Mesenchymal stem cell (in vitro differentiated cells and primary cell): ENCODE measurements around the gene AKT1.

ENCODE experiments used
- DNase-seq: peaks from one replicate; pipeline ENCODE4 v3.0.0-alpha.2; 2013
- H2AFZ ChIP-seq: one replicate; pipeline ENCODE4 v1.6.1; 2013; ENCODE audit warnings: low read depth, mild to moderate bottlenecking, control low read depth, inconsistent platforms, low read length, moderate library complexity
- H2AK5ac ChIP-seq: 2 replicates; pipeline ENCODE4 v1.6.1; 2013; ENCODE audit warnings: low read length, moderate library complexity, mild to moderate bottlenecking, inconsistent platforms; ENCODE audit not compliant: severe bottlenecking
- H2BK120ac ChIP-seq: one replicate; pipeline ENCODE4 v1.6.1; 2013; ENCODE audit warnings: low read depth, mild to moderate bottlenecking, inconsistent platforms, low read length, moderate library complexity
- H2BK12ac ChIP-seq, 2 experiments: one replicate each; pipeline ENCODE4 v1.6.1; 2013; ENCODE audit warnings: inconsistent platforms in 2 of 2, low read length in 2 of 2, mild to moderate bottlenecking in 2 of 2, moderate library complexity in 2 of 2, control low read depth in 1 of 2
- H2BK15ac ChIP-seq: one replicate; pipeline ENCODE4 v1.6.1; 2013; ENCODE audit warnings: mild to moderate bottlenecking, low read depth, inconsistent platforms; ENCODE audit not compliant: poor library complexity, severe bottlenecking
- H2BK5ac ChIP-seq: 2 replicates; pipeline ENCODE4 v1.6.1; 2013; ENCODE audit warnings: low read depth, mild to moderate bottlenecking, low read length, control low read depth, inconsistent platforms; ENCODE audit not compliant: poor library complexity, severe bottlenecking
- H3K14ac ChIP-seq, 2 experiments: one replicate each; pipeline ENCODE4 v1.6.1; 2013; ENCODE audit warnings: inconsistent platforms in 2 of 2, low read length in 2 of 2, control low read depth in 1 of 2, mild to moderate bottlenecking in 1 of 2, moderate library complexity in 1 of 2
- H3K18ac ChIP-seq, 2 experiments: one replicate each; pipeline ENCODE4 v1.6.1; 2013; ENCODE audit warnings: inconsistent platforms in 2 of 2, low read length in 2 of 2, control low read depth in 1 of 2, low read depth in 1 of 2, mild to moderate bottlenecking in 1 of 2
- H3K23ac ChIP-seq, 2 experiments: one replicate each; pipeline ENCODE4 v1.6.1; 2013; ENCODE audit warnings: inconsistent platforms in 2 of 2, low read length in 2 of 2, mild to moderate bottlenecking in 2 of 2, moderate library complexity in 2 of 2, control low read depth in 1 of 2
- H3K27ac ChIP-seq: 2 replicates; pipeline ENCODE4 v1.5.1; 2013; ENCODE audit warnings: mild to moderate bottlenecking, moderate library complexity, low read length, control low read depth, inconsistent platforms; ENCODE audit not compliant: poor library complexity, severe bottlenecking
- H3K27me3 ChIP-seq, 2 experiments: 2 replicates each; pipeline versions ENCODE4 v1.6.1 to v1.7.0; 2013; ENCODE audit warnings: low read length in 2 of 2, mild to moderate bottlenecking in 2 of 2, moderate library complexity in 2 of 2, control low read depth in 1 of 2, inconsistent platforms in 1 of 2; ENCODE audit not compliant: control insufficient read depth in 1 of 2, insufficient read depth in 1 of 2
- H3K36me3 ChIP-seq, 2 experiments: 2 replicates each; pipeline versions ENCODE4 v1.6.1 to v1.7.0; 2013; ENCODE audit warnings: low read length in 2 of 2, control low read depth in 1 of 2, inconsistent platforms in 1 of 2, low read depth in 1 of 2, mild to moderate bottlenecking in 1 of 2; ENCODE audit not compliant: insufficient read depth in 2 of 2, control insufficient read depth in 1 of 2
- H3K4ac ChIP-seq, 2 experiments: one replicate each; pipeline ENCODE4 v1.6.1; 2013; ENCODE audit warnings: inconsistent platforms in 2 of 2, low read length in 2 of 2, mild to moderate bottlenecking in 2 of 2, moderate library complexity in 2 of 2, control low read depth in 1 of 2, low read depth in 1 of 2
- H3K4me1 ChIP-seq: 2 replicates; pipeline ENCODE4 v1.6.1; 2013; ENCODE audit warnings: low read depth, low read length, control low read depth; ENCODE audit not compliant: control insufficient read depth, insufficient read depth
- H3K4me2 ChIP-seq: 2 replicates; pipeline ENCODE4 v1.6.1; 2013; ENCODE audit warnings: low read length, mild to moderate bottlenecking, inconsistent platforms; ENCODE audit not compliant: poor library complexity, severe bottlenecking
- H3K4me3 ChIP-seq, 2 experiments: 2 replicates each; pipeline versions ENCODE4 v1.5.1 to v1.7.0; 2013; ENCODE audit warnings: low read length in 2 of 2, mild to moderate bottlenecking in 2 of 2, control low read depth in 1 of 2, low read depth in 1 of 2; ENCODE audit not compliant: insufficient read depth in 1 of 2
- H3K79me1 ChIP-seq: replicated peaks from 2 replicates; pipeline ENCODE4 v1.6.1; 2013; ENCODE audit warnings: mild to moderate bottlenecking, control low read depth, low read length, inconsistent platforms; ENCODE audit not compliant: poor library complexity, severe bottlenecking
- H3K9ac ChIP-seq: 2 replicates; pipeline ENCODE4 v1.7.0; 2013; ENCODE audit warnings: mild to moderate bottlenecking, low read length, moderate library complexity
- H3K9me3 ChIP-seq: 2 replicates; pipeline ENCODE4 v1.7.0; 2013; ENCODE audit warnings: mild to moderate bottlenecking, low read length; ENCODE audit not compliant: control insufficient read depth
- H4K8ac ChIP-seq: one replicate; pipeline ENCODE4 v1.6.1; 2013; ENCODE audit warnings: inconsistent platforms, mild to moderate bottlenecking, low read length, moderate library complexity
- H4K91ac ChIP-seq: one replicate; pipeline ENCODE4 v1.6.1; 2013; ENCODE audit warnings: mild to moderate bottlenecking, low read length, inconsistent platforms
- WGBS: methylation state at CpG from one replicate; pipeline ENCODE4 v1.1.7; 2013; ENCODE audit warnings: mixed read lengths; 5-methylcytosine and 5-hydroxymethylcytosine counted together

AKT1 gene

GRCh38 chr14:104735830-104736642 is 59.5 kb downstream of the AKT1 start:
- Histone ChIP-seq H4K8ac (peak overlapping the region; percentile 97), H2AFZ (no peak overlapping the region), H2BK120ac (peak overlapping the region; percentile 85), H3K4me1 (peaks cover 12% of the 10 kb centered on the region), H3K27me3 (peaks cover 7 to 14% of the 10 kb centered on the region in 2 experiments), H3K14ac (peak overlapping the region in 1 of 2 experiments; percentile 86), H2BK12ac (peak overlapping the region; percentile 91 to 98), H4K91ac (peak overlapping the region; percentile 100), H3K18ac (peak overlapping the region; percentile 93 to 97), H3K79me1 (no peaks in the 10 kb centered on the region), H2BK5ac (no peak overlapping the region), H3K4me2 (no peak overlapping the region), H2AK5ac (no peak overlapping the region), H3K4ac (peak overlapping the region; percentile 38 to 56), H3K27ac (no peak overlapping the region), H3K23ac (no peak overlapping the region), H3K9me3 (no peaks in the 10 kb centered on the region), H2BK15ac (peak overlapping the region; percentile 65), H3K9ac (no peak overlapping the region), H3K36me3 (peaks cover 0 to 7% of the 10 kb centered on the region in 2 experiments), H3K4me3 (no peak overlapping the region)
- DNase-seq, result peak; percentile 92
- WGBS, result 49% methylated on average over 26 of the region's 26 CpGs

- Histone ChIP-seq H4K91ac (peak overlapping the region; percentile 100), H3K9me3 (no peaks in the 10 kb centered on the region), H2BK15ac (peak overlapping the region; percentile 96), H3K27ac (no peak overlapping the region), H2BK5ac (no peak overlapping the region), H3K14ac (peak overlapping the region in 1 of 2 experiments; percentile 82), H3K9ac (no peak overlapping the region), H2BK12ac (peak overlapping the region; percentile 91 to 98), H3K18ac (peak overlapping the region; percentile 93 to 97), H2AK5ac (no peak overlapping the region), H3K27me3 (peaks cover 7 to 14% of the 10 kb centered on the region in 2 experiments), H3K4ac (peak overlapping the region; percentile 56 to 84), H4K8ac (peak overlapping the region; percentile 97), H3K4me2 (no peak overlapping the region), H2BK120ac (peak overlapping the region; percentile 85), H3K23ac (no peak overlapping the region), H3K4me1 (peaks cover 12% of the 10 kb centered on the region), H3K79me1 (no peaks in the 10 kb centered on the region), H2AFZ (no peak overlapping the region), H3K4me3 (no peak overlapping the region), H3K36me3 (peaks cover 0 to 2% of the 10 kb centered on the region in 2 experiments)
- WGBS, result 92% methylated on average over 31 of the region's 31 CpGs
- DNase-seq, result no peak
Measured at GRCh38 chr14:104734991-104735779, 60.4 kb downstream of the AKT1 start.

GRCh38 chr14:104734601-104734990 is 61.0 kb downstream of the AKT1 start:
- 96% methylated on average over 7 of the region's 9 CpGs for WGBS
- no peaks in the 10 kb centered on the region for H3K79me1 ChIP-seq
- no peak overlapping the region for H3K27ac ChIP-seq

More at GRCh38 chr14:104734601-104734990, 61.0 kb downstream of the AKT1 start:
- Histone ChIP-seq H2BK120ac (peak overlapping the region; percentile 77), H4K91ac (peak overlapping the region; percentile 100), H3K4me2 (no peak overlapping the region), H2BK15ac (peak overlapping the region; percentile 44), H3K9ac (no peak overlapping the region), H4K8ac (no peak overlapping the region), H3K18ac (peak overlapping the region; percentile 27 to 93), H3K9me3 (no peaks in the 10 kb centered on the region), H2BK12ac (peak overlapping the region; percentile 91 to 98), H3K4me1 (peaks cover 12% of the 10 kb centered on the region), H3K14ac (no peak overlapping the region), H3K27me3 (peaks cover 7 to 14% of the 10 kb centered on the region in 2 experiments), H3K36me3 (no peaks in the 10 kb centered on the region), H3K23ac (no peak overlapping the region), H3K4me3 (no peak overlapping the region), H2AK5ac (no peak overlapping the region), H3K4ac (peak overlapping the region; percentile 56 to 84), H2BK5ac (no peak overlapping the region), H2AFZ (no peak overlapping the region)
- DNase-seq, result no peak
